Vagina (tissue), 2 donors: Measurements from ENCODE around the gene PYDC2. TPM values are rescaled to one million over a fixed set of nuclear protein-coding genes. Genes with fewer than 3 reads are reported as not detected.

Source experiments
- DNase-seq, 2 donors: peaks; one replicate each; pipeline ENCODE4 v3.0.0-alpha.2; 2017; ENCODE audit errors: extremely low spot score in 2 of 2
- H3K27ac ChIP-seq: fragments of 200-600 bp; sonication (generic); one replicate; pipeline ENCODE4 v1.5.1; 2019
- H3K27me3 ChIP-seq: fragments of 200-600 bp; sonication (generic); one replicate; pipeline ENCODE4 v1.5.1; 2019
- H3K36me3 ChIP-seq, 2 donors: fragments of 200-600 bp; sonication (generic); one replicate each; pipeline ENCODE4 v1.5.1; 2017 to 2019
- H3K4me1 ChIP-seq: fragments of 200-600 bp; sonication (generic); one replicate; pipeline ENCODE4 v1.5.1; 2019
- H3K4me3 ChIP-seq, 2 donors: fragments of 200-600 bp; sonication (generic); 1 replicate in 1 of 2; 2 replicates in 1 of 2; pipeline ENCODE4 v1.5.1; 2016 to 2019
- H3K9me3 ChIP-seq: fragments of 200-600 bp; sonication (generic); one replicate; pipeline ENCODE4 v1.5.1; 2019
- POLR2A ChIP-seq, 2 donors: fragments of 450-650 bp; IDR thresholded peaks; one replicate each; pipeline ENCODE4 v1.6.1; 2017; ENCODE audit warnings: antibody characterized with exemption in 2 of 2, mild to moderate bottlenecking in 2 of 2, moderate library complexity in 2 of 2
- POLR2AphosphoS5 ChIP-seq, 2 donors: sonication (generic); formaldehyde crosslinking; IDR thresholded peaks; one replicate each; pipeline ENCODE4 v1.9.0; 2017; ENCODE audit warnings: antibody characterized with exemption in 2 of 2, mild to moderate bottlenecking in 2 of 2, low read depth in 1 of 2; ENCODE audit not compliant: insufficient read depth in 1 of 2
- intact Hi-C: fragments of 100-400 bp; cut with DNase I; formaldehyde crosslinking; loops from one replicate; pipeline ENCODE4 v1.15.1; 2023
- total RNA-seq: library from RNA; depleted of rRNA; stranded (reverse); fragments of >200 nt; gene quantifications from one replicate; pipeline ENCODE4 v1.2.3, GENCODE V29; 2016
- TF ChIP-seq, protein P1 (sequence below), 3 experiments: fragments of 450-650 bp in 2 of 3; fragments of 200-600 bp in 1 of 3; sonication (generic) in 1 of 3; IDR thresholded peaks; one replicate each; pipeline ENCODE4 v1.5.1; 2017 to 2019; ENCODE audit warnings: antibody characterized with exemption in 3 of 3, mild to moderate bottlenecking in 2 of 3, moderate library complexity in 2 of 3

Gene PYDC2
- total RNA-seq, 1 donor from 2014 or later = not detected

- Histone ChIP-seq H3K27me3 (no peaks in the 10 kb centered on the region), H3K4me3 (no peak overlapping the region), H3K4me1 (no peaks in the 10 kb centered on the region), H3K36me3 (no peaks in the 10 kb centered on the region), H3K27ac (no peak overlapping the region), H3K9me3 (no peaks in the 10 kb centered on the region)
- intact Hi-C loops = no loop called here
- DNase-seq = no peak
- TF ChIP-seq, protein P1, sequence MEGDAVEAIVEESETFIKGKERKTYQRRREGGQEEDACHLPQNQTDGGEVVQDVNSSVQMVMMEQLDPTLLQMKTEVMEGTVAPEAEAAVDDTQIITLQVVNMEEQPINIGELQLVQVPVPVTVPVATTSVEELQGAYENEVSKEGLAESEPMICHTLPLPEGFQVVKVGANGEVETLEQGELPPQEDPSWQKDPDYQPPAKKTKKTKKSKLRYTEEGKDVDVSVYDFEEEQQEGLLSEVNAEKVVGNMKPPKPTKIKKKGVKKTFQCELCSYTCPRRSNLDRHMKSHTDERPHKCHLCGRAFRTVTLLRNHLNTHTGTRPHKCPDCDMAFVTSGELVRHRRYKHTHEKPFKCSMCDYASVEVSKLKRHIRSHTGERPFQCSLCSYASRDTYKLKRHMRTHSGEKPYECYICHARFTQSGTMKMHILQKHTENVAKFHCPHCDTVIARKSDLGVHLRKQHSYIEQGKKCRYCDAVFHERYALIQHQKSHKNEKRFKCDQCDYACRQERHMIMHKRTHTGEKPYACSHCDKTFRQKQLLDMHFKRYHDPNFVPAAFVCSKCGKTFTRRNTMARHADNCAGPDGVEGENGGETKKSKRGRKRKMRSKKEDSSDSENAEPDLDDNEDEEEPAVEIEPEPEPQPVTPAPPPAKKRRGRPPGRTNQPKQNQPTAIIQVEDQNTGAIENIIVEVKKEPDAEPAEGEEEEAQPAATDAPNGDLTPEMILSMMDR (IDR thresholded peaks at IDR 0.05) = no peak
- TF ChIP-seq POLR2A (IDR thresholded peaks at IDR 0.05) = no peak
- no peak for TF ChIP-seq POLR2AphosphoS5 (IDR thresholded peaks at IDR 0.05; ENCODE audit: insufficient read depth in 1 of 2, low read depth in 1 of 2)
These were observed 32.8 kb upstream of the PYDC2 start for GRCh38 chr3:191428177-191428576.

DNA sequence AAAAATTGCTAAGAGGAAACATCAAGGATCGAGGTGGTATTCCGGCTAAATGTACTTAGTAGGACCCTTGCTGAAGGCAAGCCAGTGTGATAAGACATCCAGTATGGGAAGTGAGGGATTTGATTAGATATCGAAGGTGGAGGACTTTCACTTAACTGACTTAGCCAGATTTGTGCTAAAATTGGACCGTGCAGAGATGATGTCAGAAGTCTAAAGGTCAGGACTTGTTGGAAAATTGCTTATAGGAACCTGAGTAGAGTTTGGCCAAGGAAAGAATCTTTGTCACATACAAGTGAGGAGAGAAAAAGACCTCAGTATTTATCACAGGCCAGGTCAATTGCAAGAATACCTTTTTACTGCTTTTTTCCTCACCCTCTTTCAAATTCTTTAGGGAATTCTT, 30.9 kb upstream of the PYDC2 start:
- Histone ChIP-seq H3K27me3 (no peaks in the 10 kb centered on the region), H3K4me3 (no peak overlapping the region), H3K9me3 (no peaks in the 10 kb centered on the region), H3K27ac (no peak overlapping the region), H3K36me3 (no peaks in the 10 kb centered on the region), H3K4me1 (no peaks in the 10 kb centered on the region)
- TF ChIP-seq, protein P1 (IDR thresholded peaks at IDR 0.05) = no peak
- TF ChIP-seq POLR2A (IDR thresholded peaks at IDR 0.05) = no peak
- no peak for TF ChIP-seq POLR2AphosphoS5 (IDR thresholded peaks at IDR 0.05; ENCODE audit: insufficient read depth in 1 of 2, low read depth in 1 of 2)
- intact Hi-C loops = no loop called here
- no peak for DNase-seq

DNA sequence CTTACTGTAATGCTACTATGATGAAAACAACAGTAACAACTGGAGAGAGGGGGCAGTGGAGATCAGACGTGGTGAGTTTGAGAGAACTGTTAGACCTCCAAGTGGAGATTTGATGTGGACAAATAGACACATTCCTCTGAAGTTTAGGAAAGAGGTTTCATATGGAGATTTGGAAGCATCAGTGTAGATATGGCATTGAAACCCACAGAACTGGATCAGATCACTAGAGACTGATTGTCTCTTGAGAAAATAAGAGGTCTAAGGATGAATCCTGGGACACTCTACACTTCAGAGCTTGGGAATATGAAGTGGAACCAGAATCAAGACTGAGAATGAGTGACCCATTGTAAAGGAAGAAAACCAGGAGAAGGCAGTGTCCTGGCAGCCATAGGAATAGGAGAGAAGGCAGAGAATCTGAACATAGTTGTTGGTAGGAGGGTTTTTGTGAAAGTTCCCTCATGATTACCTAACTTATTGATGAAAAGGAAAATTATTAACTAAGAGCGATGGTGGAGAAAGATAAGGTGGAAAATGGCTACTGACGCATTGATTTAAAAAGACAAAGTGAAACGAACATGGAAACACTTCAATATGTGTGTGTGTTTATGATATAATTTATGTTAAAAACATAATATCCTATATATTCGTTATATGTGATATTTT, 29.7 kb upstream of the PYDC2 start:
- no peaks in the 10 kb centered on the region for H3K36me3 ChIP-seq
- intact Hi-C loops = no loop called here
- no peak overlapping the region for H3K27ac ChIP-seq
- no peaks in the 10 kb centered on the region for H3K4me1 ChIP-seq
- no peak overlapping the region for H3K4me3 ChIP-seq
- TF ChIP-seq POLR2AphosphoS5 (IDR thresholded peaks at IDR 0.05; ENCODE audit: insufficient read depth in 1 of 2, low read depth in 1 of 2) (no peak), POLR2A (IDR thresholded peaks at IDR 0.05) (no peak)
- TF ChIP-seq, protein P1 (IDR thresholded peaks at IDR 0.05) = no peak
- no peak for DNase-seq
- no peaks in the 10 kb centered on the region for H3K27me3 ChIP-seq
- no peaks in the 10 kb centered on the region for H3K9me3 ChIP-seq

DNA sequence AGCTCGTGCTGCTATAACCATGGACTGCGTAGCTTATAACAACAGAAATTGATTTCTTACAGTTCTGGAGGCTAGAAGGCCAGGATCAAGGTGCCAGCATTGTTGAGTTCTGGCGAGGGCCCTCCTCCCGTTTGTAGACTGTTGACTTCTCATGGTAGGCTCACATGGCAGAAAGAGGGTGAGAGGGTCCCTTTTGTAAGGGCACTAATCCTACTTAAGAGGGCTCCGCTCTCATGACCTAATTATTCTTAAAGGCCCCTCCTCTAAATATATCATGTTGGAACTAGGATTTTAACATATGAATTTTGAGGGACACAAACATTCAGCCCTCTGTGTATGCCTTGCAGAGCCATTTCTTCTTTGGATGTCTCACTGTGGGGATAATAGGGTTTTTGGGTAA, 28.8 kb upstream of the PYDC2 start:
- intact Hi-C loops = no loop called here
- no peak for TF ChIP-seq POLR2AphosphoS5 (IDR thresholded peaks at IDR 0.05; ENCODE audit: insufficient read depth in 1 of 2, low read depth in 1 of 2)
- TF ChIP-seq, protein P1 (IDR thresholded peaks at IDR 0.05) = no peak
- no peak for TF ChIP-seq POLR2A (IDR thresholded peaks at IDR 0.05)
- Histone ChIP-seq H3K27me3 (no peaks in the 10 kb centered on the region), H3K36me3 (no peaks in the 10 kb centered on the region), H3K27ac (no peak overlapping the region), H3K4me3 (no peak overlapping the region), H3K4me1 (no peaks in the 10 kb centered on the region), H3K9me3 (no peaks in the 10 kb centered on the region)
- no peak for DNase-seq

DNA sequence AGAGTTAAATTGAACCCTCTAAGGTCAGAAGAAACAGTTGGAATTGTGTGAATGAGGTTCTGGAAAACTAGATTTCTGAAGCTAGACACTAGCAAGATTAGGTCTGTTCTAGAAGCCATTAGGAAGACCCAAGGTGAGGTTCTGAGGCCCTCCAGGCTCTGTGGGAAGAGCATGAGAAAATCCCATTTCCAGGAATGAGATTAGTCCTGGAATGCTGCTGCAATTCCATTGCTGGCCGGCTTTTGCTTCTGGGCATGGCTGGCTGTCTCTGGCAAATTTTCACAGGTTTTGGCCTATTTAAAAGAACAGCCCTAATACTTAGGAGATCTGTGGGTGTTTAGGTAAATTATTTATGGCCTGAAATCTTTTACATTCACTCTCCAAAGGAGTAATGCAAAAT, 26.9 kb upstream of the PYDC2 start:
- TF ChIP-seq POLR2A (IDR thresholded peaks at IDR 0.05) (no peak), POLR2AphosphoS5 (IDR thresholded peaks at IDR 0.05; ENCODE audit: insufficient read depth in 1 of 2, low read depth in 1 of 2) (no peak)
- TF ChIP-seq, protein P1 (IDR thresholded peaks at IDR 0.05) = no peak
- DNase-seq = no peak
- H3K27ac ChIP-seq = no peak overlapping the region
- H3K36me3 ChIP-seq = no peaks in the 10 kb centered on the region
- H3K9me3 ChIP-seq = no peaks in the 10 kb centered on the region
- no peak overlapping the region for H3K4me3 ChIP-seq
- intact Hi-C loops = no loop called here
- H3K4me1 ChIP-seq = no peaks in the 10 kb centered on the region
- H3K27me3 ChIP-seq = no peaks in the 10 kb centered on the region
